ENCODE measurements around the gene RFPL1. TPM values are rescaled to one million over a fixed set of nuclear protein-coding genes. Genes with fewer than 3 reads are reported as not detected.
A peak's percentile ranks its signal among the peaks of the same experiment; 100 is the strongest.
"Not testable (repeated sequence)": the region's sequence is repeated elsewhere in the genome, so short reads cannot be mapped to it uniquely, and the experiment has no call there.

Gene RFPL1
- total RNA-seq = not detected in 2 replicates
- long read RNA-seq = 0 reads

DNA sequence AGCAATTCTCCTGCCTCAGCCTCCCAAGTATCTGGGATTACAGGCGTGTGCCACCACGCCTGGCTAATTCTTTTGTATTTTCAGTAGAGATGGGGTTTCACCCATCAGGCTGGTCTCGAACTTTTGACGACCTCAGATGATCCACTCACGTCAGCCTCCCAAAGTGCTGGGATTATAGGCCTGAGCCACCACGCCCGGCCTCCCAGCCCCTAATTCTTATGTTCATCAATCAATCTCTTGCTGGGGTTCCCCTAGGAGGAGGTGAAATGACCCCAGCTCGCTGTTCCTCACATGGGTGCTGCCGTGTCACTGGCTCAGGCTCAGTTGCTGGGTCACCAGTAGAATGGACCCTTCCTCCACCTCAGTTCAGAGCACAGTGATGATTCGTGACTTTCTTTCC, at the start of gene RFPL1:
Gene RFPL1, plus strand, starts transcription at position 301 of the 400 bp plus-strand sequence.
- peaks cover 12% of the 10 kb centered on the region for H3K4me1 Mint-ChIP-seq (ENCODE audit: unreplicated experiment)
- H3K4me3 Mint-ChIP-seq (ENCODE audit: unreplicated experiment); H3K9me3 Mint-ChIP-seq (ENCODE audit: unreplicated experiment); H3K36me3 Mint-ChIP-seq (ENCODE audit: unreplicated experiment); H3K27ac Mint-ChIP-seq (ENCODE audit: unreplicated experiment); DNase-seq (ENCODE audit: extremely low spot score, unreplicated experiment): not testable (repeated sequence)
- peaks cover 50% of the 10 kb centered on the region for H3K27me3 Mint-ChIP-seq (ENCODE audit: unreplicated experiment)

DNA sequence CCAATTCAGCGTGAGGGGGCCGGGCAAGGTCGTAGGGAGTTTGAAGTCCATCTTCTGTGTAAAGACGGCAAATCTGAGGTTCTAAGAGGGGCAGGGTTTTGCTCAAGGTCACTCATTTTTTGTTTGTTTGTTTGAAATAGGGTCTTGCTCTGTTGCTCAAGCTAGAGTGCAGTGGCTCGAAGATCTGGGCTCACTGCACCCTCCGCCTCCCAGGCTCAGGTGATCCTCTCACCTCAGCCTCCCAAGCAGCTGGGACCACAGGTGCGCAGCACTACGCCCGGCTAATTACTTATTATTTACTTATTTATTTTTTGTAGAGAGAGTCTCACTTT, 49.7 kb upstream of the RFPL1 start:
- Mint-ChIP-seq H3K27ac (ENCODE audit: unreplicated experiment) (peak overlapping the region; percentile 69), H3K4me3 (ENCODE audit: unreplicated experiment) (peak overlapping the region; percentile 86), H3K36me3 (ENCODE audit: unreplicated experiment) (no peaks in the 10 kb centered on the region), H3K4me1 (ENCODE audit: unreplicated experiment) (peaks cover 22% of the 10 kb centered on the region), H3K27me3 (ENCODE audit: unreplicated experiment) (no peaks in the 10 kb centered on the region), H3K9me3 (ENCODE audit: unreplicated experiment) (no peaks in the 10 kb centered on the region)
- DNase-seq (ENCODE audit: extremely low spot score, unreplicated experiment) = no peak
- TF ChIP-seq, protein P1, sequence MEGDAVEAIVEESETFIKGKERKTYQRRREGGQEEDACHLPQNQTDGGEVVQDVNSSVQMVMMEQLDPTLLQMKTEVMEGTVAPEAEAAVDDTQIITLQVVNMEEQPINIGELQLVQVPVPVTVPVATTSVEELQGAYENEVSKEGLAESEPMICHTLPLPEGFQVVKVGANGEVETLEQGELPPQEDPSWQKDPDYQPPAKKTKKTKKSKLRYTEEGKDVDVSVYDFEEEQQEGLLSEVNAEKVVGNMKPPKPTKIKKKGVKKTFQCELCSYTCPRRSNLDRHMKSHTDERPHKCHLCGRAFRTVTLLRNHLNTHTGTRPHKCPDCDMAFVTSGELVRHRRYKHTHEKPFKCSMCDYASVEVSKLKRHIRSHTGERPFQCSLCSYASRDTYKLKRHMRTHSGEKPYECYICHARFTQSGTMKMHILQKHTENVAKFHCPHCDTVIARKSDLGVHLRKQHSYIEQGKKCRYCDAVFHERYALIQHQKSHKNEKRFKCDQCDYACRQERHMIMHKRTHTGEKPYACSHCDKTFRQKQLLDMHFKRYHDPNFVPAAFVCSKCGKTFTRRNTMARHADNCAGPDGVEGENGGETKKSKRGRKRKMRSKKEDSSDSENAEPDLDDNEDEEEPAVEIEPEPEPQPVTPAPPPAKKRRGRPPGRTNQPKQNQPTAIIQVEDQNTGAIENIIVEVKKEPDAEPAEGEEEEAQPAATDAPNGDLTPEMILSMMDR (IDR thresholded peaks at IDR 0.05) = no peak

DNA sequence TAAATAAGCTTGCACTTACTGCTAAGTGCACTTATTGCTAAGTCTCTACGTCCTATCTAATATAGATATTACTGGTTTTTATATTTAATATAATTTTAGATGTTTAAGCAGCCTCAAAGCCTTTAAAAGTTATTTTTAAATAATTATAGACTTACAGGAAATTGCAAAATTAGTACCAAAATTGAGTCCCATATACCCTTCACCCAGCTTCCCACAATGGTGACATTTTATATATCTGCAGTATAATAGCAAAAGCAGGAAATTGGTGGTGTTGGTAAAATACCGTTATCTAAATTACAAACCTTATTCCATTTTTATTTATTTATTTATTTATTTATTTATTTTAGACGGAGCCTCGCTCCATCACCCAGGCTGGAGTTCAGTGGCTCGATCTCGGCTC, 48.1 kb upstream of the RFPL1 start:
- Mint-ChIP-seq H3K4me3 (ENCODE audit: unreplicated experiment) (no peak overlapping the region), H3K36me3 (ENCODE audit: unreplicated experiment) (no peaks in the 10 kb centered on the region), H3K4me1 (ENCODE audit: unreplicated experiment) (peaks cover 22% of the 10 kb centered on the region), H3K27me3 (ENCODE audit: unreplicated experiment) (no peaks in the 10 kb centered on the region), H3K9me3 (ENCODE audit: unreplicated experiment) (no peaks in the 10 kb centered on the region), H3K27ac (ENCODE audit: unreplicated experiment) (no peak overlapping the region)
- DNase-seq (ENCODE audit: extremely low spot score, unreplicated experiment) = no peak
- TF ChIP-seq, protein P1 (IDR thresholded peaks at IDR 0.05) = no peak

DNA sequence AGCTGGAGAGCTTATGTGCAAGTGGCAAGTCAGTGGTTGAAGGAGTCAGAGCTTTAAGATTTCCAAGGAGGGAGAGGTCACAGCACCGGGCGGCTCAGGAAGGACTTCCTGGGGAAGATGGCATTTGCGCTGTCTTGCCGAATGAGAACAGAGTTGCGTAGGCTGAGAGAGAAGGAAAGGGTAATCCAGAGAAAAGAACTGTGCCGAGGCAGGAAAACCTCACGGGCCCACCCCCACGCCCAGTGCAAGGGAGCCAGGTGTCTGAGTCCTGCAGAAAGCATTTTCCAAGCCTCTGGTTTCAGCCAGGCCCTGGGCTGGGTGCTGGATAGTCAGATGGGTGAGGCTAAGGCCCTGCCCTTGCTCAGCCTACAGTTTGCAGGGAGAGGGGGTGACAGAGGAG, 46.8 kb upstream of the RFPL1 start:
- H3K9me3 Mint-ChIP-seq (ENCODE audit: unreplicated experiment) = no peaks in the 10 kb centered on the region
- H3K36me3 Mint-ChIP-seq (ENCODE audit: unreplicated experiment) = no peaks in the 10 kb centered on the region
- no peak overlapping the region for H3K4me3 Mint-ChIP-seq (ENCODE audit: unreplicated experiment)
- DNase-seq (ENCODE audit: extremely low spot score, unreplicated experiment) = no peak
- TF ChIP-seq, protein P1 (IDR thresholded peaks at IDR 0.05) = no peak
- no peak overlapping the region for H3K27ac Mint-ChIP-seq (ENCODE audit: unreplicated experiment)
- H3K27me3 Mint-ChIP-seq (ENCODE audit: unreplicated experiment) = no peaks in the 10 kb centered on the region
- H3K4me1 Mint-ChIP-seq (ENCODE audit: unreplicated experiment) = peaks cover 18% of the 10 kb centered on the region

DNA sequence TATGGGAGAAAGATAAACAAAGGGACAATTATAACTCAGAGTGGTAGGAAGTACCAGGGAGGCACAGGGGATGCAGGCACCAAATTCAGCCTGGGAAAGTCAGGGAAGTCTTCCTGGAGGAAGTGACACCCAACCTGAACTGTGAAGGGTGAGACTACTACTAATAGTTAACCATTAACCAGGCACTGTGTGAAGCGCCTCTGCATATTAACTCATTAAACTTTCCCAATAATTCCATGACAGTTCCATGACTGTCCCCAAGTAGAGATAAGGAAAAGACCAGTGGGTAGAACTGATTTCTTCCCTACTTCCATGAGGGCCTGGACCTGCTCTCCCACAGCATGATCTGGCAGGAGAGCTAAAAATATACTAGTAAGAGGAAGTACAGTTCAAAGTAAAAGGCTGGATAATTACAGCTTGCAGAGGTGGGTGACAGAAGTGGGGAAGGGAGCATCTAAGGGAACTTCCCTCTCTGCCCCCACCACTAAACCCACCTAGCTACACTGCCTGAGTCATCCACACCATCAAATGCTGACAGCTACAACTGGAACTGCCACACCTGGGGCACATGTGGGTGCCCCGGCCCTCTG, 45.3 kb upstream of the RFPL1 start:
- TF ChIP-seq, protein P1 (IDR thresholded peaks at IDR 0.05) = no peak
- Mint-ChIP-seq H3K4me3 (ENCODE audit: unreplicated experiment) (no peak overlapping the region), H3K36me3 (ENCODE audit: unreplicated experiment) (no peaks in the 10 kb centered on the region), H3K27me3 (ENCODE audit: unreplicated experiment) (peaks cover under 1% of the 10 kb centered on the region), H3K27ac (ENCODE audit: unreplicated experiment) (no peak overlapping the region), H3K4me1 (ENCODE audit: unreplicated experiment) (peaks cover 7% of the 10 kb centered on the region), H3K9me3 (ENCODE audit: unreplicated experiment) (no peaks in the 10 kb centered on the region)
- DNase-seq (ENCODE audit: extremely low spot score, unreplicated experiment) = no peak
